ENCODE measurements around the gene CD86. TPM values are rescaled to one million over a fixed set of nuclear protein-coding genes. Genes with fewer than 3 reads are reported as not detected.

CD86 gene
- polyA plus RNA-seq, 2 of the 4 experiments (the other 2 are of a cell fraction): 0.12 TPM; not detected in 1

- no peaks in the 10 kb centered on the region for H3K4me1 ChIP-seq
- no peak overlapping the region for H3K4me2 ChIP-seq
- FAIRE-seq (no peak), DNase-seq (ENCODE audit: low read depth in 1 of 2, low spot score in 1 of 2) (no peak), ATAC-seq (no peak)
- H3K4me3 ChIP-seq: no peak overlapping the region
- TF ChIP-seq MAFK (IDR thresholded peaks at IDR 0.05; ENCODE audit: partially characterized antibody) (no peak), CHD4 (IDR thresholded peaks at IDR 0.05; ENCODE audit: borderline replicate concordance) (no peak), NR3C1 (IDR thresholded peaks at IDR 0.05) (no peak), RNF2 (IDR thresholded peaks at IDR 0.05; ENCODE audit: borderline replicate concordance, low read depth) (no peak), ESRRA (IDR thresholded peaks at IDR 0.05; ENCODE audit: borderline replicate concordance, low read length) (no peak), NPAS2 (CRISPR knock-in tag; IDR thresholded peaks at IDR 0.05; ENCODE audit: borderline replicate concordance) (no peak), GATA3 (IDR thresholded peaks at IDR 0.05; ENCODE audit: borderline replicate concordance) (no peak), JUN (IDR thresholded peaks at IDR 0.05) (no peak), E2F6 (IDR thresholded peaks at IDR 0.05; ENCODE audit: borderline replicate concordance, low read depth) (no peak), HMGXB4 (CRISPR knock-in tag; IDR thresholded peaks at IDR 0.05; ENCODE audit: borderline replicate concordance) (no peak), CTCF (IDR thresholded peaks at IDR 0.05) (no peak), CHD2 (IDR thresholded peaks at IDR 0.05; ENCODE audit: low read length, partially characterized antibody) (no peak), CBX8 (IDR thresholded peaks at IDR 0.05) (no peak)
- POLR2A ChIA-PET: no interaction called here
- H3K9me3 ChIP-seq: no peaks in the 10 kb centered on the region
- 6% methylated on average over 1 of the region's 1 CpG for WGBS (ENCODE audit: missing lambda C conversion rate)
- CTCF ChIA-PET: interaction anchor here (3.3 kb wide), 1 partner anchor 10 kb away, joined by 12 read pairs; no protein-coding TSS in a partner anchor
- no peak overlapping the region for H3K27ac ChIP-seq
These were observed 56.8 kb downstream of the CD86 start for GRCh38 chr3:122111974-122112373.

- Histone ChIP-seq H3K4me2 (no peak overlapping the region), H3K4me1 (no peaks in the 10 kb centered on the region), H3K27ac (no peak overlapping the region), H3K9me3 (no peaks in the 10 kb centered on the region), H3K4me3 (no peak overlapping the region)
- ATAC-seq (no peak), DNase-seq (ENCODE audit: low read depth in 1 of 2, low spot score in 1 of 2) (no peak), FAIRE-seq (no peak)
- ChIA-PET CTCF (no interaction called here), POLR2A (no interaction called here)
- WGBS (ENCODE audit: missing lambda C conversion rate): 8% methylated on average over 1 of the region's 1 CpG
- TF ChIP-seq RCOR1 (IDR thresholded peaks at IDR 0.05; ENCODE audit: low read depth, low read length) (no peak), ZSCAN20 (CRISPR knock-in tag; IDR thresholded peaks at IDR 0.05) (no peak), TP53 (CRISPR knock-in tag; IDR thresholded peaks at IDR 0.05) (no peak), USF2 (IDR thresholded peaks at IDR 0.05) (no peak), GATA3 (IDR thresholded peaks at IDR 0.05; ENCODE audit: borderline replicate concordance) (no peak), KDM1A (IDR thresholded peaks at IDR 0.05; ENCODE audit: low read depth) (no peak), PHF8 (IDR thresholded peaks at IDR 0.05; ENCODE audit: borderline replicate concordance, low read depth) (no peak), HDAC2 (IDR thresholded peaks at IDR 0.05) (no peak), BCL3 (IDR thresholded peaks at IDR 0.05) (no peak), HEYL (CRISPR knock-in tag; IDR thresholded peaks at IDR 0.05) (no peak), MAZ (IDR thresholded peaks at IDR 0.05; ENCODE audit: borderline replicate concordance, low read depth, low read length) (no peak), NR3C1 (IDR thresholded peaks at IDR 0.05) (no peak), RNF2 (IDR thresholded peaks at IDR 0.05; ENCODE audit: borderline replicate concordance, low read depth) (no peak), FOXS1 (CRISPR knock-in tag; IDR thresholded peaks at IDR 0.05) (no peak), KDM5A (IDR thresholded peaks at IDR 0.05) (no peak), E2F6 (IDR thresholded peaks at IDR 0.05; ENCODE audit: borderline replicate concordance, low read depth) (no peak), EHMT2 (IDR thresholded peaks at IDR 0.05; ENCODE audit: low read depth) (no peak), BHLHE40 (IDR thresholded peaks at IDR 0.05; ENCODE audit: low read depth, low read length) (no peak), HOXB13 (CRISPR knock-in tag; IDR thresholded peaks at IDR 0.05; ENCODE audit: low read depth) (no peak)
These were observed 57.6 kb downstream of the CD86 start for GRCh38 chr3:122112754-122113153.

Data from A549 (cell line).